HG03439 (cell line): ENCODE results near the gene FCHSD2.
"Not testable (repeated sequence)": the region's sequence is repeated elsewhere in the genome, so short reads cannot be mapped to it uniquely, and the experiment has no call there.

Experiments
- ATAC-seq: cut with Tn5 transposase; IDR thresholded peaks from one replicate; pipeline ENCODE4 v1.9.1; 2021; ENCODE audit warnings: mild to moderate bottlenecking, moderate library complexity; ENCODE audit not compliant: unreplicated experiment

FCHSD2 gene

DNA sequence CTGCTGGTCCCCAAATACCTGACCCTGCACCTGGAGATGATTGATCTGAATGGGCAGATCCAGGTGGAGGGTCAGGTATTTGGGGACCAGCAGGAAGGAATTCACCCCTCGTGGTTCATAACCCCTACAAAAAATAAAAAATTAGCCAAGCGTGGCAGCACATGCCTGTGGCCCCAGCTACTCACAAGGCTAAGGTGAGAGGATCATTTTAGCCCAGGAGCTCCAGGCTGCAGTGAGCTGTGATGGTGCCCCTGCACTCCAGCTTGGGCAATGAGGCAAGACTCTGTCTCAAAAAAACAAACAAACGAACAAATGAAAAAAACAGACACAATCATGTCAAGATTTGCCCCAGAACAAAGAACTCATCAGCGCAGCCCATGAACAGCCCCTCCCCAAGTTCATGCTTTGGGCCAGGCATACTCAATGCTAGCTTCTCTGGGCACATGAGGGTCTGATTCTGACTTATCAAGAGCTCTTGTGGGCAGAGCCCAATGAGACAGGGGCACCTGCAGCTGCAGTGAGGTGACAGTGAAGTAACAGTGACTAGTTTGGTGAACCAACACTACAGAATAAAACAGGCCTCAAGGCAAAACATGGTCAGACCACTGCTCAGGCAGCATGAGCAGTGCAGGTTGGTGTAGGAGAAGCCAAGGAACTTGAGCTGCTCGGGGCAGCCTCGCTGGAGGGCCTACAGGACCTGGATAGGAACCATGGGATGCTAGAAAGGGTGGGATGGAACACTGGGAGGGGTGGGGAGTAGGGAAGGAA is 10.2 kb upstream of the FCHSD2 start:
- ATAC-seq: peak; percentile 13

DNA sequence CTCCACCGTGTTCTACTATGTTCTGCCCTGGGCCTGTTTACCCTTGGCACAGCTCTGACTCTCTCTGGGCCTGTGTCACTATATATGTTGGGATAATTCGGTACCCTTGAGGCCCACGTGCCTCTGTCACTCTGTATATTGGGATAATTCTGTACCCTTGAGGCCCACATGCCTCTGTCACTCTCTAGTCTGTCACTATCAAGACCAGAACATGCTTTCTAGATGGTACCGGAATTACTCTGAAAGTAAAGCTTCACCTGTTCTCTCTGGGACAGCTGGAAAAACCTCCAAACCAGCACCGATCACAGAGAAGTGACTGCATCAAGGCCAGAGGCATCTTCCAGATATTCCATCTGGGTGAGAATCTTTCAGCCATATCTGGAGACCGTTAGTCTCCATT is 9.3 kb upstream of the FCHSD2 start:
- no peak for ATAC-seq

DNA sequence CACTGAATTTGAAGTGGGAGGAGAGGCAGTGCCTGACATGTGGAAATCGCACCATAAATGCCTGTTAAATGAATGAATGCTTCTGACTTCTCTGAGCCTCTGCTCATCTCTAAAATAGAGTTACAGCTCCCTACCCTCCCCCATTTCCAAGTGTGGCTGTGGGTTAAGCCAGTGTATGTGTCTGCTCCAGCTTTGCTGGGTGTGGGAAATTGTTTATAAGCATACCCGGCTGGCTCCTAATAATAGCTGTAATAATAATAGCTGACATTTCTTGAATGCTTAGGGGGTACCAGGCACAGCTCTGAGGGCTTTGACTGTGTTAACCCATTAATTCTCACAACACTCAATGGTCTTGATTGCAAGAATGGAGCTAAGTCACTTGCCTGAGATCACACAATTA is 7.0 kb upstream of the FCHSD2 start:
- no peak for ATAC-seq

- no peak for ATAC-seq
Measured at GRCh38 chr11:73147771-73148681, 5.9 kb upstream of the FCHSD2 start.

DNA sequence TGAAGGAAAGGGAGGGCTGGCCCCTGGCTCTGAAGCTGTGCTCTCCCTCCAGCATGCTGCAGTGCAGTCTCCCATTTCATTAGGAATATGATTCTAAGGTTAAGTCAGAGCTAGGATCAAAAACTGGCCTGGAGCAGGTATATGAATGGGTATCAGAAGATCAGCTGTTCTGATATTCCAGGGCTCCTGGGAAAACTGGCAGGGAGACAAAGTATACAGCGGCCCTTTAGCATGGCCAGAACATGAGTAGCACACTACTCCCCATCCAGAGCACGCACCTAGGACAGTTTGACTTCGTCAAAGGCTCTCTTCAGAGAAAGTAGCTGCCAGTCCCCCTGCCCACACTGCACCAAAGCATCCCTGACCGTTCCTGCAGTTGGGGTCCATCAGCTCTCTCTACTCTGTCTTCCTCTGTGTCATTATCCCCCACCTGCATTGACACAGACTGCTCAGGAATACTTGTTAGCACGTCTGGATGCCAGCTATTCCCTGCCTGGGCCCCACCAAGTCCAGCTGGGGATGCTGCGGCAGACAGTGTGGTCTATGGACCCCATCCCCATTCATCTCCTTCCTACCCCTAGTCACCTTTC is 4.0 kb upstream of the FCHSD2 start:
- ATAC-seq: no peak

- ATAC-seq: no peak
Measured at GRCh38 chr11:73143126-73143838, 1.2 kb upstream of the FCHSD2 start.

DNA sequence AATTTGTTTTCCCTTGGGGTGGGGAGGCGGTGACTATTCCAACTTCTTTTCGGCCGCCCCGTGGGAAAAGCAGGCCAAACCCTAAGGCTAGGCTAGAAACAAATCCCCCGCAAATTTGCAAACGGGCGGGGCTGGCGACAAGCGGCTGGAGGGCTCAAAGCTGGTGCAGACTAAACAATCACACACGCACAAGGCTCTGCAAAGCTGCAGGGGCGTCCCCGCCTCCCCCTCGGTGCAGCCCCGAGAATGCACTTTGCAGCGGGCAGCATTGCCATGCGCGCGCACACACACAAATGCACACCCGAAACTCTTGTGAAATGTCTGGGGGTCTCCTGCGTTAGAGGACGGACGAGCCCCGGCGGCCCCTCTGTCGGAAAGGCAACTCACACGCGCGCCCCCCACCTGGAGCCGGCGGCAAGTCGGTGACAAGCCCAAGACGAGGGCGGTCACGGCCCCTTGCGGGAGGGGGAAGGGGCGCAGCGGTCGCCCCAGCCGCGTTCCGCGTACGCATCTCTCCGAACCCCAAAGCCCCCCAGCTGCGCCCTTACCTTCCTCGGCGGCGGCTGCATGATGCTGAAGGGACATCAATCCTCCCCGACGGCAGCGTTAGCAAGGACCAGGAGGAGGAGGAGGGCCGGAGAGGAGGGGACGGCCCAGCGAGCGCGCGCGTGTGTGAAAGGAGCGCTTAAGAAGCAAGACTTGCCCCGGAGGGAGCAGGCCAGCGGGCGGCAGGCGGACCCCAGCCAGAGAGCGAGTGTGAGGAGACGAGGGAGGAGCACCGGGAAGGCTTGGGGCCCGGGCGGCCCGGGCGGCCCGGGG is 600 bp downstream of the FCHSD2 start:
- ATAC-seq: peak; percentile 30

GRCh38 chr11:73141031-73141308 is 1.1 kb downstream of the FCHSD2 start:
- no peak for ATAC-seq

DNA sequence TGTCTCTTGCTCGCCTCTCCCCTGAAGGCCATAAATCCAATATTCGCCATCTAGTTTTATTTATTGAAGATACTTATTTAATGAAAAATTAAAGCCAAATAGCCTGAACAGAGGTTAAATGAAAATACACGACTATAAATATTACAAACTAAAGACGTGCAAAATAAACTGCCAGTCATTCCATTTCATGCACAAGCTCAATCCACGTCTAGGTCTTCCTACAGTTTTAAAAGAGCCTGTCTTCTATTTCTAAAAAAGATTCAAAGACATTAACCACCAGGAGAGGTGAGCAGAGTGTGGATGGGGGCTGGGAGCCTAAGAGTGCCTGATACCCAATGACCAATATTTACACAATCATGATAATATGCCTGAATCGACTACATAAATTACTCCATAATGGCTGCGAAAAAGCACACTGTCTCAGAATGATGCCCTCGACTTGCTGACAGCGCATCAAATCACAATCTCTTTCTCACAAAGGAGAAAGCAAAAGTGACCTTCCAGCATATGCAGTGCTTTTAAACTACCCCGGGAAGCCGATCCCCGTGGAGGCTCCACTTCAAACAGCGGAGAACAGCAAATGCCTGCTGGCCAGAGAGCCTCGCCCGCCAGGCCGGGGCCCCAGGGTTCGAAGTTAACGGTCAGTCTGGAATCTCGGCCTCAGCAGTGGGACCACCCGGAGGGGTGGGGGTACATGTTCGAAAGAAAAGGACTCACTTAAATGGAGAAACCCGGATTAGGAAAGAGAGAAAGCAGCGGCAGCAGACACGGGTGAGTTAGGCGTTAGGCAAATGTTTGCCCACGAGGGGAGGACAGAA is 1.7 kb downstream of the FCHSD2 start:
- ATAC-seq: no peak

GRCh38 chr11:73139476-73140198 is 2.5 kb downstream of the FCHSD2 start:
- ATAC-seq: no peak

- no peak for ATAC-seq
Measured at GRCh38 chr11:73137944-73138274, 4.2 kb downstream of the FCHSD2 start.

DNA sequence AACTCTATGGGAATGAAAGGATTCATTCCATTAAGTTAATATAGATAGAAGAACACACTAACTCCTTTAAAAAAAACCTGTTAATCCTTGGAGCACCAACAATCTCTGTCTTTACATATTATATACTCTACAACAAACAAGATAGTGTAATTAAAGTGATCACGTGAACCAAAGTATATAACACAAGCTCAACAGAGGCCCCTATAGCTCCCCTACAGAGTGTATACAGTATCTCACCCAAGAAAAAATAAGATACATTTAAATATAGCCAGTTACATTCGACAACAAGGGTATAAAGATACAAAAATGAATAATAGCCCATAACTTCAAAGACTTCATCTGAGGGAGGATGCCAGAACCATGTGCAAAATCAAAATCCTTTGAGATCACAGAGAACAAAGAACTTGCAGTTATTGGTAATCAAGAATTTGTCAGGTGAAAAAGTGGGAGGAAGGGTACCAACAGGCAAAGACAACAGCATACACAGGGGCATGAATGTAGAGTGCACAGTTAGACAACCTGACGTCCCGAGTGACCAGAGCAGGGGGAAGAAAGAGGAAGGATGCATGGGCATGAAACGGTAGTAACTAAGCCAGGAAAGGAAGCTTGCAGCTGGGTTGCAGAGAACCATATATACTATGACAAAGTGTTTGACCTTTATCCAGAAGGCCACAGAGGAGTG is 4.7 kb downstream of the FCHSD2 start:
- ATAC-seq: no peak

- ATAC-seq: not testable (repeated sequence)
Measured at GRCh38 chr11:73136722-73137121, 5.4 kb downstream of the FCHSD2 start.

DNA sequence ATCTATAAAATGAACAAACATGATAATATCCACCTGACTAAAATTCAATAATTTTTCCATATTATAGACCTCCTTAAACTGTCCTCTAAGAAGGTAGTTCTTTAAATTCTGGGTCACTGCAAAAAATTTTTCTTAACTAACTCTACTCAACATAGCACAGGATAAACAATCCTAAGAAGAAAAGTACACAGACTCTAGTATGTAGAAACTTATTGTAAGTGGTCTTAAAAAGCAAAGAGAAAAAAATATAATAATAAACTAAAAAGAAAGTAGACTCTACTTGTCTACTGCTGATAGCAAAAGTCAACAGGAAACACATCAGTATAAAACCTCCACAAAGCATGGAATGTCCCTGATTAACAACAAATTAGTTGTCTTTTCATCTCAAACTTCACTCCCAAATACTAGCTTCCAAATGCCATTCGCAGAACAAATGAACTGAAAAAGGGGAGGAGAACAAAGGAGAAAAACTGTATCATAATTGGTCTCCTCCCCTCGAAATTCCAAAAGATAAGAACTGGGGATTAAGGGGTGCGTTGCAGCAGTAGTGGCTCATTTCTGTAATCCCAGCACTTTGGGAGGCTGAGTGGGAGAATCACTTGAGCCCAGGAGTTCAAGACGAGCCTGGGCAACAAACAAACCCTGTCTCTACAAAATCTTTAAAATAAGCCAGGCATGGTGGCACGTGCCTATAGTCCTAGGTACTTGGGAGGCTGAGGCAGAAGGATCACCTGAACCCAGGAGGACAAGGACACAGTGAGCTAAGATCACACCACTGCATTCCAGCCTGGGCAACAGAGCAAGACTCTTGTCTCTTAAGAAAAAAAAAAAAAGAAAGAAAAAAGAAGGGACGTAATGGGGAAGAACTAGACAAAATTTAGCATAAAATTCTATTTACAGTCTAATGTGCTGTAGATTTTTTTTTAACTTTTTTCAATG is 6.5 kb downstream of the FCHSD2 start:
- ATAC-seq: no peak

DNA sequence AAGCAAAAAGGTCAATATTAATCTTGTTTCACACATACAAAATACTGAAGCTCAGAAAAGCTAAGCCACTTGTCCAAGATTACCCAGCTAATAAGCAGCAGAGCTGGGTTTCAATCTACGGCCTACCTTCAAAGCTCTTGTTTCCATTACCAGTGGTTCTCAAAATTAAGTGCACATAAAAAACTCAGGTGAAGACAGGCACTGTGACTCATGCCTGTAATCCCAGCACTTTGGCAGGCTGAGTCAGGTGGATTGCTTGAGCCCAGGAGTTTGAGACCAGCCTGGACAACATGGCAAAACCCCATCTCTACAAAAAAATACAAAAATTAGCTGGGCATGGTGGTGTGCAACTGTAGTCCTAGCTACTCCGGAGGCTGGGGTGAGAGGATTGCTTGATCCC is 9.8 kb downstream of the FCHSD2 start:
- ATAC-seq: not testable (repeated sequence)

DNA sequence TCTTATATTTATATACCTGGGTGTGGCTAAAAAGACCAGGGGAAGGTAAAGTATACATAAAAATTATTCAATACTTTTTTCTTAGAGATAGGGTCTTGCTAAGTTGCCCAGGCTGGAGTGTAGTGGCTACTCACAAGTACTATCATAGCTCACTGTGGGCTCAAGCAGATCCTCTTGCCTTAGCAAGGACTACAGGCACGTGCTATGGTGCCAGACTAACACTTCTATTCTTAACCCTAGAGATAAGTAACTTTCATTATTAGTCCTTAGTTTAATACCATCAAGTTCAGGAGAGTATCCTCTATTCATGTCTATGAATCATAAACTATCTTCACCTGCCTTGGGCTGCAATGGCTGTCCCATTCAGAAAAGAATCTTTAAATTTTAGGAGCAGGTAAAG is 11.9 kb downstream of the FCHSD2 start:
- ATAC-seq: no peak

- ATAC-seq: no peak
Measured at GRCh38 chr11:73129198-73129597, 12.9 kb downstream of the FCHSD2 start.
